HG03521 (cell line): Measurements from ENCODE around the gene MYBPC2.

Experiments used
- ATAC-seq: cut with Tn5 transposase; IDR thresholded peaks from one replicate; pipeline ENCODE4 v1.9.1; 2021; ENCODE audit warnings: mild to moderate bottlenecking, moderate library complexity; ENCODE audit not compliant: unreplicated experiment

MYBPC2 gene

DNA sequence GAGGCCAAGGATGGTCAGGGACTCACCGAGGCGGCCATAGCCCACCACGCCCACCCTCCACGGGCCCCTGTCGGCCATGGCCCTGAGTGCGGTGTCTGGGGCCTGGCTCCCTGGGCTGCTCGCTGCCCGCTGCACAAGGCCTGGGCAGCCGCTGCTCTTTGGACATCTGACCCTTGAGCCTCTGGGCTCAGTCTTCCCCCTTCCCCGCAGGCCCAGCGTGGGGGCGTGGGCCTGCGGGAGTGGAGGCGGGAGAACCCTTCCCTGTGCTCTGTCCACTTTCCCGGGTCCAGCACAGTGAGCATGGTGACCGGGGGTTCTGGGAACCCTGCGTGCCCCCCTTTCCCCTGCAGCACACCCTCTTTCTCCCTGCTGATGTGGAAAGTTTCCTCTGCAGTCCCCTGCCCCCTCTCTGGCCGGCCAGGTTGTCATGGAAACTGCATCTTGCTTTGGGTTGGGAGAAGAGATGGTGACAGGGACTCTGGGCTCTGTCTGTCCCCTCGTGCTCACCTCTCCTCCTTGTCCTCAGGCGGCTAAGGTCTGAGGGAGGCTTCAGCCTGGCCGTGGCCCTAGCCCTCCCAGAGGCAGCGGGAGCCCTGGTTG, 81.2 kb downstream of the MYBPC2 start, which contains the start of gene ASPDH:
TSS of gene ASPDH (minus strand) at position 168 of the 600 bp plus-strand sequence. CDS start at position 78, 90 bp downstream.
- ATAC-seq, result no peak

DNA sequence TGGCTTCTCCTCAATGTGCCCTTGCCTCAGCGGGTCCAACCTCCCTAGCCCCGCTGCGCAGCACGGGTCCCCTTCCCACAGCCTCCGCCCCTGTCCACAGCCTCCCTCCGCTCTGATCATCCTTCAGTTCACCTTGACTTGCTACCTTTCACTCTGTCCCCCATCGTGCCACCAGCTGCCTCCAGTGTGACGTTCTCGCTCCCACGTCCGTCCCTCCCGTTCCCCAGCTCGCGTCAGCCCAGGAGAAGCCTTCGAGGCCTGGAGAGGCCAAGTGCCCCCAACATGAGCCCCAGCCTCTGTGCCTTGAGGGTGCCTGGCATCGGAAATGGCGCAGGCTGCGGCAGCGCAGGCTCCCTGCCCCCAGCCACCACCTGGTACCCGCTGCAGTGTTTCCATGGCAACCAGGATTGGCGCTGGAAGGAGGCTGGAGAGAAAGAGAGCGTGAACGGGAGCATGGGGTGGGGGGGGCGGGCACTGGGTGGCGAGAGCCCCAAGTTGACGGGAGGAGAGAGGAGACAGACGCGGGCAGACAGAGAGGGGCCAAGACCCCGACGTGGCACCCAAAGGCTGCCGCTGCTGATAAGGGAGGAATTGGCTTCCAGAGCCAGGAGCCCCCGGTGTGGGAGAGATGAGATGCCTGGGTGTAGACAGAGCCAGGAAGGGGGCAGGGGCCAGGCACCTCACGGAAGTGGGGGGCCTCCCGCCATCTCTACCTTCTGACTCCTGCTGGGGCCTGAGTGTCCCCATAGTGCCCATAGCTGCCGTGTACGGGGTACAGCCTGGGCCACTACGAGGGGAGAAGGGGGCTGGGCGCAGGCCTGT, 81.9 kb downstream of the MYBPC2 start:
- ATAC-seq, result no peak

DNA sequence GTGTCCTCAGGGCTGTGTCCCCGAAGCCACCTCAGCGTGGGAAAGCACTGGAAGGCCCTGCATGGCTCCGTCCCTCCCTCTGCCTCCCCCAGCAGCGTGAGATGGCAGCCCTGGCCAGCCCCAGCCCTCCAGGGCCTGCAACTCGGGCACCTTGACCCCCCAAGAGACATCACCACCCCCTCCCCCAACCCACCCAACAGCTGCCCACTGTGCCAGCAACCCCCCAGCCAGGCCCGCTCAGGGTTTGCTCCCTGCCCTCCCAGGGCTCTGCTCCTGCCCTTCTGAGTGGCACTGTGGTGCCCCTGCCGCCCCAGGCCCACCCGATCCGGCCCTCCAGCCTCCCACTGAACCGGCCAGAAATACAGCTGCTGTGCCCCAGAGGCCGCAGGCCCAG, 82.5 kb downstream of the MYBPC2 start:
- ATAC-seq, result no peak
